Trophoblast cell (in vitro differentiated cells and primary cell): Measurements from ENCODE around the gene FAM222B.
A peak's percentile ranks its signal among the peaks of the same experiment; 100 is the strongest.

ENCODE experiments used
- DNase-seq, 2 donors: peaks; one replicate each; pipeline ENCODE4 v3.0.0-alpha.2; 2016
- H2AFZ ChIP-seq: 2 replicates; pipeline ENCODE4 v1.6.1; 2013; ENCODE audit warnings: low read length, moderate library complexity, mild to moderate bottlenecking; ENCODE audit not compliant: insufficient read depth, poor library complexity
- H2AK5ac ChIP-seq: 2 replicates; pipeline ENCODE4 v1.6.1; 2013; ENCODE audit warnings: mild to moderate bottlenecking, low read length
- H2BK120ac ChIP-seq: 2 replicates; pipeline ENCODE4 v1.6.1; 2013; ENCODE audit warnings: low read length, mild to moderate bottlenecking, moderate library complexity; ENCODE audit not compliant: insufficient read depth, poor library complexity
- H2BK12ac ChIP-seq: 2 replicates; pipeline ENCODE4 v1.6.1; 2013; ENCODE audit warnings: mild to moderate bottlenecking, low read length, moderate library complexity
- H2BK5ac ChIP-seq: 2 replicates; pipeline ENCODE4 v1.6.1; 2013; ENCODE audit warnings: low read length, low read depth, moderate library complexity, mild to moderate bottlenecking; ENCODE audit not compliant: poor library complexity
- H3K14ac ChIP-seq: 2 replicates; pipeline ENCODE4 v1.6.1; 2013; ENCODE audit warnings: mild to moderate bottlenecking, low read length
- H3K18ac ChIP-seq: 2 replicates; pipeline ENCODE4 v1.6.1; 2013; ENCODE audit warnings: mild to moderate bottlenecking, low read length
- H3K23ac ChIP-seq: 2 replicates; pipeline ENCODE4 v1.6.1; 2013; ENCODE audit warnings: low read length
- H3K27ac ChIP-seq: 2 replicates; pipeline ENCODE4 v1.5.1; 2013; ENCODE audit warnings: low read depth, mild to moderate bottlenecking, inconsistent platforms, low read length, moderate library complexity
- H3K27me3 ChIP-seq: 2 replicates; pipeline ENCODE4 v1.6.1; 2013; ENCODE audit warnings: inconsistent platforms, mild to moderate bottlenecking, low read length, moderate library complexity; ENCODE audit not compliant: insufficient read depth
- H3K36me3 ChIP-seq, 2 experiments: 1 replicate in 1 of 2; 2 replicates in 1 of 2; pipeline ENCODE4 v1.6.1; 2013; ENCODE audit warnings: low read length in 2 of 2, mild to moderate bottlenecking in 2 of 2, moderate library complexity in 1 of 2; ENCODE audit not compliant: insufficient read depth in 2 of 2, control insufficient read depth in 1 of 2
- H3K4ac ChIP-seq: 2 replicates; pipeline ENCODE4 v1.6.1; 2013; ENCODE audit warnings: low read depth, mild to moderate bottlenecking, low read length, moderate library complexity
- H3K4me1 ChIP-seq, 2 experiments: 1 replicate in 1 of 2; 2 replicates in 1 of 2; pipeline ENCODE4 v1.6.1; 2013; ENCODE audit warnings: low read length in 2 of 2, mild to moderate bottlenecking in 2 of 2, moderate library complexity in 1 of 2; ENCODE audit not compliant: insufficient read depth in 2 of 2, control insufficient read depth in 1 of 2
- H3K4me2 ChIP-seq: 2 replicates; pipeline ENCODE4 v1.6.1; 2013; ENCODE audit warnings: inconsistent platforms, mild to moderate bottlenecking, low read length, moderate library complexity
- H3K4me3 ChIP-seq: 2 replicates; pipeline ENCODE4 v1.5.1; 2013; ENCODE audit warnings: mild to moderate bottlenecking, low read depth, low read length, inconsistent platforms
- H3K79me1 ChIP-seq: one replicate; pipeline ENCODE4 v1.6.1; 2013; ENCODE audit warnings: low read length
- H3K79me2 ChIP-seq: 2 replicates; pipeline ENCODE4 v1.6.1; 2013; ENCODE audit warnings: low read length, mild to moderate bottlenecking; ENCODE audit not compliant: control insufficient read depth, insufficient read depth, poor library complexity
- H3K9ac ChIP-seq: 2 replicates; pipeline ENCODE4 v1.6.1; 2013; ENCODE audit warnings: mild to moderate bottlenecking, low read length
- H3K9me3 ChIP-seq: 2 replicates; pipeline ENCODE4 v1.6.1; 2013; ENCODE audit warnings: low read depth, mild to moderate bottlenecking, control low read depth, inconsistent platforms, low read length; ENCODE audit not compliant: insufficient read depth
- H4K12ac ChIP-seq: 2 replicates; pipeline ENCODE4 v1.6.1; 2013; ENCODE audit warnings: low read depth, mild to moderate bottlenecking, low read length, moderate library complexity
- H4K8ac ChIP-seq: 2 replicates; pipeline ENCODE4 v1.6.1; 2013; ENCODE audit warnings: low read depth, mild to moderate bottlenecking, low read length, moderate library complexity
- H4K91ac ChIP-seq: one replicate; pipeline ENCODE4 v1.6.1; 2013; ENCODE audit warnings: low read depth, mild to moderate bottlenecking, low read length, moderate library complexity
- WGBS: extraction: QIAGEN DNeasy Blood & Tissue Kit; methylation state at CpG from one replicate; pipeline ENCODE4 v1.1.7; 2013; ENCODE audit warnings: missing lambda C conversion rate; ENCODE audit not compliant: insufficient read length, insufficient coverage; ENCODE audit errors: extremely low coverage; 5-methylcytosine and 5-hydroxymethylcytosine counted together

Gene FAM222B

DNA sequence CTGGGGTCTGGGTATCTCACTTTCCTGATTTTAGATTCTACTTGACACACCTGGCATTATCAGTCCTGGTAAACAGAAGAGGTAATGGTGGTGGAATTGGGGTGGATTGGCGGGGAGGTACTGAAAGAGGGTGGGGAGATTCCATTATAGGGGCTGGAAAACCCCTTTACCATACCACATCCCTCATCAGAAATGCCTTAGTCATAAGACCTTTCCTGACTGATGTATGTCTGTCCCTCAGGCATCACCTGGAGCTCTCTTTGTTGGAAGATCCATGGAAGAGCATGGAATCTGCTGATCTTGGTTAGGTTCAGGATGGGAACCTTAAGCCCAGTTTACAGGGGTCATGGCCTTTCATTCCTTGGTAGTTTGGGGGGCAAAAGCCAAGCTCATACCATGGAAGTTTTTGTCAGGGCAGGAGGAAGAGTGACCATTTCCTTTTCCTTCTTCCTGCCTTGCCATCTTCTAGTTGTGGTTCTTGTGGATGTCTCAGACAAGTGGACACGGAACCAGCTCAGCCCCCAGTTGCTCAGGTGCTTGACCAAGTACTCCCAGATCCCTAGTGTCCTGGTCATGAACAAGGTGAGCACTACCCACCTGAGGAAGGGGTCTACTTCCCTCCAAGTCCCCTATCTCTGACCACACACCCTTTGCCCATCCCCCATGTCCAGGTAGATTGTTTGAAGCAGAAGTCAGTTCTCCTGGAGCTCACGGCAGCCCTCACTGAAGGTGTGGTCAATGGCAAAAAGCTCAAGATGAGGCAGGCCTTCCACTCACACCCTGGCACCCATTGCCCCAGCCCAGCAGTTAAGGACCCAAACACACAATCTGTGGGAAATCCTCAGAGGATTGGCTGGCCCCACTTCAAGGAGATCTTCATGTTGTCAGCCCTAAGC lies 15.6 kb upstream of the FAM222B start:
- Histone ChIP-seq H4K12ac (no peak overlapping the region), H3K27me3 (no peaks in the 10 kb centered on the region), H3K4ac (no peak overlapping the region), H3K27ac (no peak overlapping the region), H3K23ac (no peak overlapping the region), H2BK5ac (no peak overlapping the region), H3K79me2 (peaks cover 3% of the 10 kb centered on the region), H2BK12ac (no peak overlapping the region), H3K4me2 (no peak overlapping the region), H3K4me3 (no peak overlapping the region), H2BK120ac (no peak overlapping the region), H3K9ac (no peak overlapping the region), H3K36me3 (peaks cover 25 to 36% of the 10 kb centered on the region in 2 experiments), H4K8ac (no peak overlapping the region), H3K14ac (no peak overlapping the region), H3K9me3 (peaks cover 2% of the 10 kb centered on the region), H3K18ac (no peak overlapping the region), H3K79me1 (peaks cover 6% of the 10 kb centered on the region), H3K4me1 (peaks cover 0 to 6% of the 10 kb centered on the region in 2 experiments), H4K91ac (no peak overlapping the region), H2AFZ (no peak overlapping the region), H2AK5ac (no peak overlapping the region)
- no peak for DNase-seq
- WGBS: no CpG with 5 or more reads among the region's 3 CpGs

DNA sequence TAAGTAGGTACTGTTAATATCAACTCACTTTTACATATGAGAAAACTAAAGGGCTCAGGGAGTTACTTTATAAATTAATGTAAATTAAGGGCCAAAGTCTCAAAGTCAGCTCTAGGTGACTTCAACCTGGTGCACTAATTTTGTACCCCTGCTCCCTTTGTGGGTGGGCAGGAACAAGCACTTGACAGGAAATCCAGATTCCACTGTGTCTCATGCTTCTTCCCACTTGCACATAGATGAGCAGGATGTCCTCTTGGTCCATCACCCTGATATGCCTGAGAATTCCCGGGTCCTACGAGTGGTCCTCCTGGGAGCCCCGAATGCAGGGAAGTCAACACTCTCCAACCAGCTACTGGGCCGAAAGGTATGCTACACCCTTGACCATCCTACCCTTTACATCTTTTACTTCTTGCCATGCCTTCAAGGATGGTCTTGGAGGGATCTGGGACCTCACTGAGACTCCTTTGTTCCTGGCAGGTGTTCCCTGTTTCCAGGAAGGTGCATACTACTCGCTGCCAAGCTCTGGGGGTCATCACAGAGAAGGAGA lies 13.5 kb upstream of the FAM222B start:
- Histone ChIP-seq H4K12ac (no peak overlapping the region), H3K4me1 (peaks cover 0 to 6% of the 10 kb centered on the region in 2 experiments), H2BK120ac (no peak overlapping the region), H3K79me2 (peaks cover 3% of the 10 kb centered on the region), H3K9ac (no peak overlapping the region), H2AFZ (no peak overlapping the region), H3K4me3 (no peak overlapping the region), H3K23ac (no peak overlapping the region), H3K27ac (no peak overlapping the region), H2BK5ac (no peak overlapping the region), H3K9me3 (peaks cover 2% of the 10 kb centered on the region), H3K4me2 (no peak overlapping the region), H2BK12ac (no peak overlapping the region), H3K27me3 (no peaks in the 10 kb centered on the region), H3K4ac (no peak overlapping the region), H3K36me3 (peaks cover 25 to 36% of the 10 kb centered on the region in 2 experiments), H2AK5ac (no peak overlapping the region), H4K91ac (no peak overlapping the region), H3K79me1 (peaks cover 6% of the 10 kb centered on the region), H4K8ac (no peak overlapping the region), H3K14ac (no peak overlapping the region), H3K18ac (peak overlapping the region; percentile 29)
- DNase-seq: no peak
- no CpG with 5 or more reads among the region's 5 CpGs for WGBS

DNA sequence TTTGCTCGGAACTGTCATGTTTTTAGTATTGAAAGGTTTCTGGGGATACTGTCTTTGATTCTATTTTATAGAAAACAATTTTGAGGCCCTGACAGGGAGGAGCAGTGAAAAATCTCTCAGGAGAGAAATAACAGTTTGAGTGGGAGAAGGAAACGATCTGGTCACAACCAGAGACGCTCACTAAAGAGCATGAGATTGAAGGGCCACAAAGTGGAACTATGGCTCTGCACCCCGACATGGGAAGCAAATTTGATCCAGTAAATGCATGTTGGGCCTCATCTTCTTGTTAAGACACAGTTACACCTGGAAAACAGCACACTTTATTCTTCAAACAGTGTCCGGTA lies 12.7 kb upstream of the FAM222B start:
- DNase-seq: no peak
- peaks cover 0 to 6% of the 10 kb centered on the region in 2 experiments for H3K4me1 ChIP-seq
- H3K79me1 ChIP-seq: peaks cover 6% of the 10 kb centered on the region
- H3K79me2 ChIP-seq: peaks cover 3% of the 10 kb centered on the region
- H4K12ac ChIP-seq: peak overlapping the region; percentile 76
- no peak overlapping the region for H3K23ac ChIP-seq
- peak overlapping the region; percentile 59 for H4K91ac ChIP-seq
- no peak overlapping the region for H2AK5ac ChIP-seq
- peak overlapping the region; percentile 95 for H3K9ac ChIP-seq
- no peak overlapping the region for H3K4ac ChIP-seq
- no peak overlapping the region for H2BK12ac ChIP-seq
- no peak overlapping the region for H2BK120ac ChIP-seq
- no peaks in the 10 kb centered on the region for H3K27me3 ChIP-seq
- H4K8ac ChIP-seq: peak overlapping the region; percentile 91
- H3K36me3 ChIP-seq: peaks cover 21 to 31% of the 10 kb centered on the region in 2 experiments
- peak overlapping the region; percentile 15 for H3K27ac ChIP-seq
- no peak overlapping the region for H2BK5ac ChIP-seq
- H3K18ac ChIP-seq: peak overlapping the region; percentile 64
- peaks cover 2% of the 10 kb centered on the region for H3K9me3 ChIP-seq
- H3K14ac ChIP-seq: peak overlapping the region; percentile 50
- WGBS: no CpG with 5 or more reads among the region's 5 CpGs
- peak overlapping the region; percentile 83 for H3K4me2 ChIP-seq
- H3K4me3 ChIP-seq: peak overlapping the region; percentile 93
- peak overlapping the region; percentile 86 for H2AFZ ChIP-seq

DNA sequence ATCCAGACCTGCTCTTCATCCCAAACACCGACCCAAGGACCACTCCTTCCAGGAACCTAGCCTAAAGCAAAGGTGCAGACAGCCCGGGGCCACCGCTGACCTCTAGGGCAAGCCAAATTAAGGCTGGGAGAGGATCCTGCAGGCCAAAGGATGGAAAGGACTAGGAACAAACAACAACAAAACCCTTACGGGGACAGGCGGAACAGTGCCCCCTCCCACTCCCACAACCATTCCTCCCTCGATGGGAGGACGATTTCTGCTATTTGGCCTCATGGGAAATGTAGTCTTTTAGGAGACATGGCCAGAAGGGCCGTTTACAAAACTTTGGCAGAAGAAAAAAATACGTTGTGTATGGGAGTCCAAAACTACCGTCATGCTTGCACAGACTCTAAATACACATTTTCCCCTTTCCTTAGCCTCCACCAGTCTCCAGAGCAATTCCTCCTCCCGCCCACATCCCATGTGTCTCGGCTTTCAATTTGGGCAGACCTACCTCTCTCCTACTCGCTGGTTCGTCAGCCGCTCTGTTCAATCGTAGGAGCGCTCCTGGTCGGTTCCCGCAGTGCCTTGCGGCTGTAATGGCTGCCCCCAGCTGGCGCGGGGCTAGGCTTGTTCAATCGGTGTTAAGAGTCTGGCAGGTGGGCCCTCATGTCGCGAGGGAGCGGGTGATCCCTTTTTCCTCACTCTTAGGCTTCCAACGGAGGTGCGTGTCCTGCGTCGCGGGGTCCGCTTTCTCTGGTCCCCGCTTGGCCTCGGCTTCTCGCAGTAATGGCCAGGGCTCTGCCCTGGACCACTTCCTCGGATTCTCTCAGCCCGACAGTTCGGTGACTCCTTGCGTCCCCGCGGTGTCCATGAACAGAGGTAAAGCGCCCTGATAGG lies 12.1 kb upstream of the FAM222B start, which contains the start of gene ERAL1:
Gene ERAL1 (plus strand): TSS at position 560 of the 879 bp plus-strand sequence. CDS start 19 bp downstream, at position 579.
- H3K79me2 ChIP-seq: peaks cover 3% of the 10 kb centered on the region

More for the DNA sequence above, 12.1 kb upstream of the FAM222B start, which contains the start of gene ERAL1:
- H4K8ac ChIP-seq: peak within 1 kb of the TSS; percentile 92
- WGBS: no CpG with 5 or more reads among the region's 42 CpGs
- peak within 1 kb of the TSS; percentile 15 for H3K27ac ChIP-seq
- no peak within 1 kb of the TSS for H2BK12ac ChIP-seq
- peaks cover 18 to 28% of the 10 kb centered on the region in 2 experiments for H3K36me3 ChIP-seq
- peak within 1 kb of the TSS; percentile 86 for H2AFZ ChIP-seq
- H3K4me2 ChIP-seq: peak within 1 kb of the TSS; percentile 83
- peak within 1 kb of the TSS; percentile 13 for H3K4ac ChIP-seq
- H4K91ac ChIP-seq: peak within 1 kb of the TSS; percentile 59
- peak within 1 kb of the TSS; percentile 50 for H3K14ac ChIP-seq
- H3K9ac ChIP-seq: peak within 1 kb of the TSS; percentile 95
- peak within 1 kb of the TSS; percentile 82 for H2AK5ac ChIP-seq
- H3K79me1 ChIP-seq: peaks cover 6% of the 10 kb centered on the region
- H3K18ac ChIP-seq: peak within 1 kb of the TSS; percentile 64
- peak within 1 kb of the TSS; percentile 36 for H2BK5ac ChIP-seq
- H4K12ac ChIP-seq: peak within 1 kb of the TSS; percentile 76
- peaks cover 0 to 6% of the 10 kb centered on the region in 2 experiments for H3K4me1 ChIP-seq
- no peak within 1 kb of the TSS for H3K23ac ChIP-seq
- H3K9me3 ChIP-seq: peaks cover 2% of the 10 kb centered on the region
- peak; percentile 90 to 93 for DNase-seq
- H2BK120ac ChIP-seq: peak within 1 kb of the TSS; percentile 65
- no peaks in the 10 kb centered on the region for H3K27me3 ChIP-seq
- H3K4me3 ChIP-seq: peak within 1 kb of the TSS; percentile 93
